ENCODE data around the gene NLN. TPM values are rescaled to one million over a fixed set of nuclear protein-coding genes. Genes with fewer than 3 reads are reported as not detected.

NLN gene
- total RNA-seq, 1 donor from 2014 or later = 40.3 TPM

DNA sequence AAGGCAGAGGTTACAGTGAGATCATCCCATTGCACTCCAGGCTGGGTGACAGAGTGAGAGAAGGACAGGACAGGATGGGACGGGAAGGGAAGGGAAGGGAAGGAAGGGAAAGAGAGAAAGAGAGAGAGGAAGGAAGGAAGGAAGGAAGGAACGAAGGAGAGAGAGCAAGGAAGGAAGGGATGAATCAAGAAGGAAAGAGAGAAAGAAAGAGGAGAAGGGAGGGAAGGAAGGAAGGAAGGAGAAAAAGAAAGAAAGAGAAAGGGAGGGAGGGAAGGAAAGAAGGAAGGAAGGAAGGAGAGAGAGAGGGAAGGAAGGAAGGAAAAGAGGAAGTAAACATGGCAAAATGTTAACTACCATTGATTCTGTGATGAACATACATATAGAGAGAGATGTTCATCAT lies 28.9 kb upstream of the NLN start:
- Mint-ChIP-seq H3K36me3 (ENCODE audit: unreplicated experiment) (peaks cover 13% of the 10 kb centered on the region), H3K9me3 (ENCODE audit: unreplicated experiment) (no peaks in the 10 kb centered on the region)
- TF ChIP-seq CTCF (IDR thresholded peaks at IDR 0.05) = no peak

GRCh38 chr5:65695162-65695755 lies 26.7 kb upstream of the NLN start:
- Mint-ChIP-seq H3K36me3 (ENCODE audit: unreplicated experiment) (peaks cover 29% of the 10 kb centered on the region), H3K9me3 (ENCODE audit: unreplicated experiment) (no peaks in the 10 kb centered on the region), H3K27ac (ENCODE audit: unreplicated experiment) (no peak overlapping the region), H3K4me3 (ENCODE audit: unreplicated experiment) (no peak overlapping the region), H3K27me3 (ENCODE audit: unreplicated experiment) (no peaks in the 10 kb centered on the region), H3K4me1 (ENCODE audit: unreplicated experiment) (no peaks in the 10 kb centered on the region)
- TF ChIP-seq CTCF (IDR thresholded peaks at IDR 0.05) = no peak
- no peak for DNase-seq (ENCODE audit: extremely low spot score, unreplicated experiment)

More for the DNA sequence above, 28.9 kb upstream of the NLN start:
- Mint-ChIP-seq H3K4me3 (ENCODE audit: unreplicated experiment) (no peak overlapping the region), H3K4me1 (ENCODE audit: unreplicated experiment) (no peaks in the 10 kb centered on the region), H3K27me3 (ENCODE audit: unreplicated experiment) (no peaks in the 10 kb centered on the region), H3K27ac (ENCODE audit: unreplicated experiment) (no peak overlapping the region)
- DNase-seq (ENCODE audit: extremely low spot score, unreplicated experiment) = no peak

DNA sequence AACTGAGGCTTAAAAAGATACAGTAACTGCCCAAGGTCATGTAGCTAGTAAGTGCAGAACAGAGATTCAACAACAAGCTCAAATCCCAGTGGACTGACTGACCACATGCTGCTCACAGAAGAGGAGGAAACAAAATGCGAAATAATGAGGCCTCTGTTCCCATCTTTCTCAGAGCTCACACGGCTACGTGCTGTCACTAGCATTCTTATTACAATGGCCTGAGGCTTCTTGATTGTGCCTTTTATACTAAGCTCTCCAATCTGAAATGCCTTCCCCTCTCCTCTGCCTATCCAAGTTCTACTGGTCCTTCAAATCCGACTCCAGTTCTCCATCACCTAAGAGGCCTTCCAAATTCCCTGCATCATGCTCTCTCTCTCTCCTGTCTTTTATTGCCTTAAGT lies 26.1 kb upstream of the NLN start:
- no peak for DNase-seq (ENCODE audit: extremely low spot score, unreplicated experiment)
- Mint-ChIP-seq H3K27me3 (ENCODE audit: unreplicated experiment) (no peaks in the 10 kb centered on the region), H3K36me3 (ENCODE audit: unreplicated experiment) (peaks cover 25% of the 10 kb centered on the region), H3K4me3 (ENCODE audit: unreplicated experiment) (no peak overlapping the region), H3K9me3 (ENCODE audit: unreplicated experiment) (no peaks in the 10 kb centered on the region), H3K27ac (ENCODE audit: unreplicated experiment) (no peak overlapping the region), H3K4me1 (ENCODE audit: unreplicated experiment) (no peaks in the 10 kb centered on the region)
- TF ChIP-seq CTCF (IDR thresholded peaks at IDR 0.05) = no peak

DNA sequence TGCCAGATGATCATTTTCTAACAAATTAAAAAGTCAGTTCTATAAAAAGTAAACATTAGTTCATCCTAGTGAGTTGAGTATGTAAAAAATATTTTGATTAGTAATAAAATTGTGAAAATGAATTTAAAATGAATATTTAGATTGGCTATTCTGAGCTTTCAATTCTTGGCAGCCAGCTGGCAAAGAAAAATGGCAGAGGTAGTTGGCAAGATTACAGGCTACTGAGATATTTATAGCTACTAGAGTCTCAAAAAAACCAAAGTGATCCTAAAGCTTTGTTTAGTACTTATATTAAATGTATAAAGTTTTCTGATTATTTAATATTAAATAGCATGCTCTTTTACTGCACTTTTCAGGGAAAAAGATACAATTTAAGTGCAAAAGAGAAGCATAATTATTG lies 25.1 kb upstream of the NLN start:
- TF ChIP-seq CTCF (IDR thresholded peaks at IDR 0.05) = no peak
- DNase-seq (ENCODE audit: extremely low spot score, unreplicated experiment) = no peak
- Mint-ChIP-seq H3K9me3 (ENCODE audit: unreplicated experiment) (no peaks in the 10 kb centered on the region), H3K27me3 (ENCODE audit: unreplicated experiment) (no peaks in the 10 kb centered on the region), H3K4me1 (ENCODE audit: unreplicated experiment) (no peaks in the 10 kb centered on the region), H3K27ac (ENCODE audit: unreplicated experiment) (no peak overlapping the region), H3K4me3 (ENCODE audit: unreplicated experiment) (no peak overlapping the region), H3K36me3 (ENCODE audit: unreplicated experiment) (peaks cover 22% of the 10 kb centered on the region)

GRCh38 chr5:65699338-65699737 lies 22.7 kb upstream of the NLN start:
- Mint-ChIP-seq H3K4me3 (ENCODE audit: unreplicated experiment) (no peak overlapping the region), H3K36me3 (ENCODE audit: unreplicated experiment) (peaks cover 25% of the 10 kb centered on the region), H3K27me3 (ENCODE audit: unreplicated experiment) (no peaks in the 10 kb centered on the region), H3K27ac (ENCODE audit: unreplicated experiment) (no peak overlapping the region), H3K9me3 (ENCODE audit: unreplicated experiment) (no peaks in the 10 kb centered on the region), H3K4me1 (ENCODE audit: unreplicated experiment) (no peaks in the 10 kb centered on the region)
- DNase-seq (ENCODE audit: extremely low spot score, unreplicated experiment) = no peak
- no peak for TF ChIP-seq CTCF (IDR thresholded peaks at IDR 0.05)
